H9 (cell line): ENCODE results near the gene PHF21B. TPM values are rescaled to one million over a fixed set of nuclear protein-coding genes. Genes with fewer than 3 reads are reported as not detected.

ENCODE experiments used
- DNase-seq: peaks from one replicate; pipeline ENCODE4 v3.0.0-alpha.2; 2017
- H2AFZ ChIP-seq: one replicate; pipeline ENCODE4 v1.6.1; 2013; ENCODE audit warnings: mild to moderate bottlenecking, low read length, control low read depth, moderate library complexity
- H2AK5ac ChIP-seq: 2 replicates; pipeline ENCODE4 v1.6.1; 2013; ENCODE audit warnings: low read length, control low read depth, mixed read lengths; ENCODE audit not compliant: insufficient read length
- H2BK120ac ChIP-seq: one replicate; pipeline ENCODE4 v1.6.1; 2013; ENCODE audit warnings: low read depth, mild to moderate bottlenecking, low read length, control low read depth, inconsistent platforms; ENCODE audit not compliant: poor library complexity, severe bottlenecking
- H2BK12ac ChIP-seq: 2 replicates; pipeline ENCODE4 v1.6.1; 2013; ENCODE audit warnings: low read length, control low read depth, mixed read lengths, low read depth; ENCODE audit not compliant: insufficient read length
- H2BK15ac ChIP-seq: 2 replicates; pipeline ENCODE4 v1.6.1; 2013; ENCODE audit warnings: low read depth, low read length, control low read depth
- H2BK20ac ChIP-seq: one replicate; pipeline ENCODE4 v1.6.1; 2013; ENCODE audit warnings: low read depth, mild to moderate bottlenecking, low read length, control low read depth, inconsistent platforms; ENCODE audit not compliant: poor library complexity, severe bottlenecking
- H2BK5ac ChIP-seq: 2 replicates; pipeline ENCODE4 v1.6.1; 2013; ENCODE audit warnings: low read length, control low read depth, mixed read lengths; ENCODE audit not compliant: insufficient read length
- H3K14ac ChIP-seq: 2 replicates; pipeline ENCODE4 v1.6.1; 2013; ENCODE audit warnings: low read length, control low read depth; ENCODE audit not compliant: insufficient read depth
- H3K18ac ChIP-seq: 2 replicates; pipeline ENCODE4 v1.6.1; 2013; ENCODE audit warnings: low read depth, mild to moderate bottlenecking, mixed read lengths, low read length, control low read depth; ENCODE audit not compliant: insufficient read length
- H3K23ac ChIP-seq: 2 replicates; pipeline ENCODE4 v1.6.1; 2013; ENCODE audit warnings: low read length, control low read depth, mixed read lengths, low read depth; ENCODE audit not compliant: insufficient read length
- H3K23me2 ChIP-seq: 2 replicates; pipeline ENCODE4 v1.6.1; 2013; ENCODE audit warnings: low read depth, mild to moderate bottlenecking, mixed read lengths, low read length, control low read depth; ENCODE audit not compliant: insufficient read length, poor library complexity, severe bottlenecking
- H3K27ac ChIP-seq: 2 replicates; pipeline ENCODE4 v1.5.1; 2013; ENCODE audit warnings: low read length, control low read depth, mixed read lengths, low read depth; ENCODE audit not compliant: insufficient read length
- H3K27me3 ChIP-seq: 2 replicates; pipeline ENCODE4 v1.6.1; 2013; ENCODE audit warnings: low read length, control low read depth, inconsistent platforms; ENCODE audit not compliant: insufficient read depth
- H3K4ac ChIP-seq: 2 replicates; pipeline ENCODE4 v1.6.1; 2013; ENCODE audit warnings: low read depth, mild to moderate bottlenecking, control low read depth, inconsistent platforms, low read length, moderate library complexity
- H3K4me1 ChIP-seq: 2 replicates; pipeline ENCODE4 v1.6.1; 2013; ENCODE audit warnings: low read length, control low read depth, inconsistent platforms; ENCODE audit not compliant: insufficient read depth
- H3K4me2 ChIP-seq: 2 replicates; pipeline ENCODE4 v1.6.1; 2013; ENCODE audit warnings: low read length, control low read depth, mixed read lengths; ENCODE audit not compliant: insufficient read length, insufficient read depth
- H3K56ac ChIP-seq: 2 replicates; pipeline ENCODE4 v1.6.1; 2013; ENCODE audit warnings: low read depth, mild to moderate bottlenecking, mixed read lengths, low read length, control low read depth; ENCODE audit not compliant: insufficient read length
- H3K79me1 ChIP-seq: 2 replicates; pipeline ENCODE4 v1.6.1; 2013; ENCODE audit warnings: low read depth, mild to moderate bottlenecking, moderate library complexity, low read length, control low read depth, inconsistent platforms; ENCODE audit not compliant: insufficient read depth, poor library complexity, severe bottlenecking
- H3K79me2 ChIP-seq: 2 replicates; pipeline ENCODE4 v1.6.1; 2013; ENCODE audit warnings: low read length, control low read depth, inconsistent platforms; ENCODE audit not compliant: insufficient read depth
- H3K9ac ChIP-seq: 2 replicates; pipeline ENCODE4 v1.6.1; 2013; ENCODE audit warnings: low read length, control low read depth, mixed read lengths; ENCODE audit not compliant: insufficient read length; ENCODE audit errors: extremely low read depth
- H3K9me3 ChIP-seq: one replicate; pipeline ENCODE4 v1.6.1; 2013; ENCODE audit warnings: low read depth, low read length, inconsistent platforms; ENCODE audit not compliant: control insufficient read depth
- H3T11ph ChIP-seq: one replicate; pipeline ENCODE4 v1.6.1; 2013; ENCODE audit warnings: mild to moderate bottlenecking, low read length, control low read depth, inconsistent platforms
- H4K20me1 ChIP-seq: one replicate; pipeline ENCODE4 v1.6.1; 2013; ENCODE audit not compliant: control insufficient read depth, insufficient read length, insufficient read depth
- H4K5ac ChIP-seq: 2 replicates; pipeline ENCODE4 v1.6.1; 2013; ENCODE audit warnings: low read depth, mild to moderate bottlenecking, mixed read lengths, low read length, control low read depth; ENCODE audit not compliant: insufficient read length
- H4K8ac ChIP-seq: replicated peaks from 2 replicates; pipeline ENCODE4 v1.6.1; 2013; ENCODE audit warnings: low read length, control low read depth, mixed read lengths, low read depth; ENCODE audit not compliant: insufficient read length
- H4K91ac ChIP-seq: 2 replicates; pipeline ENCODE4 v1.6.1; 2013; ENCODE audit warnings: low read depth, mild to moderate bottlenecking, moderate library complexity, mixed read lengths, low read length, control low read depth; ENCODE audit not compliant: insufficient read length
- H3K27ac Mint-ChIP-seq, 3 experiments: 2 replicates in 2 of 3; 3 replicates in 1 of 3; pipeline ENCODE4 v1.8.0; 2020 to 2021; ENCODE audit warnings: mixed read lengths in 3 of 3, mild to moderate bottlenecking in 1 of 3, moderate library complexity in 1 of 3
- H3K27me3 Mint-ChIP-seq: 2 replicates; pipeline ENCODE4 v1.8.0; 2021; ENCODE audit warnings: low read depth, mild to moderate bottlenecking, moderate library complexity, mixed read lengths
- H3K36me3 Mint-ChIP-seq, 3 experiments: 2 replicates in 2 of 3; 3 replicates in 1 of 3; pipeline ENCODE4 v1.8.0; 2020 to 2021; ENCODE audit warnings: low read depth in 3 of 3, mixed read lengths in 3 of 3; ENCODE audit not compliant: insufficient read depth in 1 of 3
- H3K4me1 Mint-ChIP-seq, 2 experiments: 2 replicates each; pipeline ENCODE4 v1.8.0; 2020; ENCODE audit warnings: mixed read lengths in 2 of 2
- H3K4me3 Mint-ChIP-seq, 2 experiments: 2 replicates in 1 of 2; 3 replicates in 1 of 2; pipeline ENCODE4 v1.8.0; 2020 to 2021; ENCODE audit warnings: mild to moderate bottlenecking in 2 of 2, mixed read lengths in 2 of 2, moderate library complexity in 1 of 2
- H3K9me3 Mint-ChIP-seq, 2 experiments: 2 replicates in 1 of 2; 3 replicates in 1 of 2; pipeline ENCODE4 v1.8.0; 2020; ENCODE audit warnings: mild to moderate bottlenecking in 2 of 2, mixed read lengths in 2 of 2, moderate library complexity in 1 of 2
- WGBS: extraction: QIAGEN DNeasy Blood & Tissue Kit; methylation state at CpG from one replicate; pipeline ENCODE4 v1.1.7; 2013; ENCODE audit warnings: missing lambda C conversion rate, low lambda C conversion rate, mixed read lengths; ENCODE audit not compliant: insufficient read length; ENCODE audit errors: extremely low coverage; 5-methylcytosine and 5-hydroxymethylcytosine counted together
- total RNA-seq: library from RNA; stranded (reverse); gene quantifications from 2 replicates; pipeline ENCODE4 v1.2.1, GENCODE V29; 2021
- TF ChIP-seq, protein P1 (sequence below): fragments of 200-600 bp; sonication (generic); conservative IDR thresholded peaks from 3 replicates; pipeline ENCODE4 v1.8.0; 2021; ENCODE audit warnings: antibody characterized with exemption, mild to moderate bottlenecking

The PHF21B gene
- total RNA-seq, 1 experiment from 2014 or later = 60.3 TPM

DNA sequence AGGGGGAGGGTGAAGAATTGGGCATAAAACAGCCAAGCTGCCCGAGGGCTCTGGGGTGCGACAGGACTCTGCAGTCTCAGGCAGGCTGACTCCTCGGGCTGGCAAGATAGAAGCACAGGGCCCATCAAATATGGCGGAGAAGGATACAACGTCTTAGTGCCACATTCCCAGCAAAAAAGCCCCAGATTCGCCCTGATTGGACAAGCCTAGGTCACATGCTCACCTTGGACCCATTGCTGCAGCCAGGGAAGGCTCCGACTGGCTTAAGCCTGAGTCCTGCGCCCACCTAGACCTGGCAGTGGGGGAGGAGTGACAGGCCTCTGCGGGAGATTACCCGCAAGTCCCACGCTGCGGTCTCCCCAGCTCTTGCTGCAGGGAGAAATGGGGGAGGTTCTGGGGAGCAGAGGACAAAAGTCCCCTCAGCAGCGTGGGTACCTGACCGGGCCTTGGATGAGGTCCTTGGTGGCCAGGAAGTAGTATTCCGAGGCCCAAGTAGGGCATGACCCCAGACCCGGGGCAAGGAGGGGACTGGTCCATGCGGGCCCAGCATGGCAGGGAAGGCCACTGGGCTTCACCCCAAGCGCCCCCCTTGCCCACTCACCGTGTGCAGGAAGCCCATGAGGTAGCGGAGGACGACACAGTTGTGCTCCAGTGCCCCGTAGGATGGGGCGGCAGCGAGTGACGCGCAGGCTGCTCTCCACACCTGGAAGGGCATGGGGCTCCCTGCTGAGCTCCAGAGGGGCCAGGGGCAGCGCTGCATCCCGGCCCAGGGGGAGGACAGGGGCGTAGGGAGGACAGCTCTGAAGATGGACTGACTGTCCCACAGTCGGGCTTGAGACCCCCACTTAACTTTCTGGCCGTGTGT, 144.4 kb downstream of the PHF21B start:
- Histone ChIP-seq H3K23me2 (no peaks in the 10 kb centered on the region), H3K14ac (no peak overlapping the region), H3K4ac (no peak overlapping the region), H2BK5ac (no peak overlapping the region), H3K79me1 (no peaks in the 10 kb centered on the region), H2BK120ac (no peak overlapping the region), H3K79me2 (no peaks in the 10 kb centered on the region), H2AFZ (no peak overlapping the region), H3K4me2 (no peak overlapping the region), H4K91ac (no peak overlapping the region), H3K27me3 (no peaks in the 10 kb centered on the region), H3K4me1 (no peaks in the 10 kb centered on the region), H4K5ac (no peak overlapping the region), H3K9ac (no peak overlapping the region), H3K56ac (no peak overlapping the region), H2BK15ac (no peak overlapping the region), H3K9me3 (no peaks in the 10 kb centered on the region), H3K27ac (no peak overlapping the region), H2BK20ac (no peak overlapping the region), H4K20me1 (no peaks in the 10 kb centered on the region), H2AK5ac (no peak overlapping the region), H3K18ac (no peak overlapping the region), H3K23ac (no peak overlapping the region), H3T11ph (no peak overlapping the region), H2BK12ac (no peak overlapping the region), H4K8ac (no peak overlapping the region)
- TF ChIP-seq, protein P1, sequence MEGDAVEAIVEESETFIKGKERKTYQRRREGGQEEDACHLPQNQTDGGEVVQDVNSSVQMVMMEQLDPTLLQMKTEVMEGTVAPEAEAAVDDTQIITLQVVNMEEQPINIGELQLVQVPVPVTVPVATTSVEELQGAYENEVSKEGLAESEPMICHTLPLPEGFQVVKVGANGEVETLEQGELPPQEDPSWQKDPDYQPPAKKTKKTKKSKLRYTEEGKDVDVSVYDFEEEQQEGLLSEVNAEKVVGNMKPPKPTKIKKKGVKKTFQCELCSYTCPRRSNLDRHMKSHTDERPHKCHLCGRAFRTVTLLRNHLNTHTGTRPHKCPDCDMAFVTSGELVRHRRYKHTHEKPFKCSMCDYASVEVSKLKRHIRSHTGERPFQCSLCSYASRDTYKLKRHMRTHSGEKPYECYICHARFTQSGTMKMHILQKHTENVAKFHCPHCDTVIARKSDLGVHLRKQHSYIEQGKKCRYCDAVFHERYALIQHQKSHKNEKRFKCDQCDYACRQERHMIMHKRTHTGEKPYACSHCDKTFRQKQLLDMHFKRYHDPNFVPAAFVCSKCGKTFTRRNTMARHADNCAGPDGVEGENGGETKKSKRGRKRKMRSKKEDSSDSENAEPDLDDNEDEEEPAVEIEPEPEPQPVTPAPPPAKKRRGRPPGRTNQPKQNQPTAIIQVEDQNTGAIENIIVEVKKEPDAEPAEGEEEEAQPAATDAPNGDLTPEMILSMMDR = no peak
- Mint-ChIP-seq H3K27ac (no peak overlapping the region), H3K36me3 (peaks cover 2 to 27% (median 17%) of the 10 kb centered on the region in 3 experiments; a peak in 6 of 7 replicates), H3K27me3 (peaks cover 1% of the 10 kb centered on the region; the same call in 1 of the 2 replicates), H3K4me1 (peaks cover 5 to 37% of the 10 kb centered on the region in 2 experiments), H3K4me3 (no peak overlapping the region), H3K9me3 (no peaks in the 10 kb centered on the region; a peak in 1 of 5 replicates)
- WGBS = no CpG with 5 or more reads among the region's 31 CpGs
- DNase-seq = no peak
